Keratinocyte (primary cell): ENCODE data around the gene CARD8. TPM values are rescaled to one million over a fixed set of nuclear protein-coding genes. Genes with fewer than 3 reads are reported as not detected.

Experiments
- DNase-seq: peaks from one replicate; pipeline ENCODE4 v3.0.0-alpha.2; 2011; ENCODE audit warnings: low read depth, missing footprints, low spot score
- FAIRE-seq: peaks from 2 replicates; lab custom pipeline; 2011; peaks lifted over from hg19 to GRCh38; lab: Jason Lieb, UNC
- H2AFZ ChIP-seq: 2 replicates; pipeline ENCODE4 v1.6.0; 2012; ENCODE audit warnings: low read length, control low read depth, inconsistent platforms; ENCODE audit not compliant: control insufficient read depth
- H3K27ac ChIP-seq: 2 replicates; pipeline ENCODE4 v1.5.1; 2011; ENCODE audit warnings: low read length; ENCODE audit not compliant: control insufficient read depth, insufficient read depth
- H3K27me3 ChIP-seq: 3 replicates; pipeline ENCODE4 v1.6.0; 2011; ENCODE audit warnings: low read length; ENCODE audit not compliant: control insufficient read depth, insufficient read depth; ENCODE audit errors: extremely low read depth
- H3K36me3 ChIP-seq, 2 experiments: 2 replicates in 1 of 2; 3 replicates in 1 of 2; pipeline ENCODE4 v1.5.1; 2011; ENCODE audit warnings: low read length in 2 of 2, mild to moderate bottlenecking in 1 of 2; ENCODE audit not compliant: control insufficient read depth in 2 of 2, insufficient read depth in 2 of 2; ENCODE audit errors: extremely low read depth in 1 of 2
- H3K4me1 ChIP-seq: 3 replicates; pipeline ENCODE4 v1.5.1; 2011; ENCODE audit warnings: low read length; ENCODE audit not compliant: control insufficient read depth, insufficient read depth; ENCODE audit errors: extremely low read depth
- H3K4me2 ChIP-seq: 3 replicates; pipeline ENCODE4 v1.6.0; 2011; ENCODE audit warnings: low read depth, low read length; ENCODE audit not compliant: control insufficient read depth, insufficient read depth; ENCODE audit errors: extremely low read depth
- H3K4me3 ChIP-seq, 3 experiments: fragments of 200-600 bp in 1 of 3; sonication (generic) in 1 of 3; 2 replicates in 2 of 3; 3 replicates in 1 of 3; pipeline ENCODE4 v1.5.1; 2011 to 2016; ENCODE audit warnings: low read length in 3 of 3, mild to moderate bottlenecking in 3 of 3, control low read depth in 2 of 3, inconsistent platforms in 1 of 3, low read depth in 1 of 3, mixed read lengths in 1 of 3, mixed run types in 1 of 3, moderate library complexity in 1 of 3; ENCODE audit not compliant: control insufficient read depth in 2 of 3, insufficient read depth in 2 of 3; ENCODE audit errors: extremely low read depth in 1 of 3
- H3K79me2 ChIP-seq: 2 replicates; pipeline ENCODE4 v1.6.0; 2012; ENCODE audit warnings: low read length; ENCODE audit not compliant: control insufficient read depth, insufficient read depth
- H3K9ac ChIP-seq: 3 replicates; pipeline ENCODE4 v1.6.0; 2011; ENCODE audit warnings: low read length; ENCODE audit not compliant: control insufficient read depth, insufficient read depth; ENCODE audit errors: extremely low read depth
- H3K9me1 ChIP-seq: 3 replicates; pipeline ENCODE4 v1.6.0; 2011; ENCODE audit warnings: low read length; ENCODE audit not compliant: control insufficient read depth, insufficient read depth; ENCODE audit errors: extremely low read depth
- H3K9me3 ChIP-seq: 2 replicates; pipeline ENCODE4 v1.5.1; 2012; ENCODE audit warnings: low read depth, low read length; ENCODE audit not compliant: control insufficient read depth
- H4K20me1 ChIP-seq: 3 replicates; pipeline ENCODE4 v1.6.0; 2011; ENCODE audit warnings: low read length; ENCODE audit not compliant: control insufficient read depth, insufficient read depth; ENCODE audit errors: extremely low read depth
- EZH2 ChIP-seq: IDR thresholded peaks from one replicate; pipeline ENCODE4 v1.6.1; 2012; ENCODE audit warnings: inconsistent platforms, mild to moderate bottlenecking, low read length, moderate library complexity
- dilution Hi-C: fragments of 300-500 bp; cut with MboI; formaldehyde crosslinking; loops from one replicate; pipeline ENCODE4 v1.7.0; 2020; ENCODE audit warnings: low sequenced_read_pairs; ENCODE audit not compliant: extremely low pct_ligation_motif_present
- polyA plus RNA-seq, 5 experiments: library from polyadenylated mRNA; depleted of rRNA in 3 of 5; stranded (reverse) in 3 of 5; stranded (forward) in 1 of 5; unstranded in 1 of 5; fragments of >200 nt; gene quantifications; 1 replicate in 1 of 5; 2 replicates in 3 of 5; 3 replicates in 1 of 5; pipeline versions ENCODE4 v1.2.1 to v1.2.3, GENCODE V29; 2011 to 2012; ENCODE audit warnings: missing spikeins in 2 of 5, low read depth in 1 of 5, low replicate concordance in 1 of 5
- TF ChIP-seq, protein P1 (sequence below), 3 experiments: IDR thresholded peaks in 1 of 3; conservative IDR thresholded peaks in 1 of 3; optimal IDR thresholded peaks in 1 of 3; 2 replicates in 2 of 3; 3 replicates in 1 of 3; pipeline versions ENCODE3 to v1.5.1; 2011; ENCODE audit warnings: low read length in 3 of 3, mild to moderate bottlenecking in 3 of 3, moderate library complexity in 2 of 3, control low read depth in 1 of 3, inconsistent platforms in 1 of 3; ENCODE audit not compliant: insufficient read depth in 2 of 3; ENCODE audit errors: extremely low read depth in 1 of 3

The CARD8 gene
- polyA plus RNA-seq, 1 donor (not counting 4 experiments of a cell fraction or from before 2014, with no cell fraction given) = 5.2 TPM

DNA sequence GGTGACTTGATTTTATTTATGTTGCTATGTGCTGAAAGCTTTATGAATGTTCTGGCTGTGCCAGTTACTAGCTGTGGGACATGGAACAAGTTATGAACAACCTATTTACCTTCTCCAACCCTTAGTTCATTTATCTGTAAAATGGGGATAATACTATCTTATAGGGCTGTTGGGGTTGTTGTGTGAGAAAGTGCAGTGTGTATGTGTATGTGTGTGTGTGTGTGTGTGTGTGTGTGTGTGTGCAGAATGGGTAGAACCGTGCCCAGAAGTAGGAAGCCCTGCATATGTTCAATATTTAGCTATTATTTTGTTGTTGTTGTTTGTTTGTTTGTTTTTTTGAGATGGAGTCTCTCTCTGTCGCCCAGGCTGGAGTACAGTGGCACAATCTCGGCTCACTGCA is 64.8 kb downstream of the CARD8 start:
- Histone ChIP-seq H3K9ac (no peak overlapping the region), H3K4me2 (peak overlapping the region; percentile 4), H3K4me1 (no peaks in the 10 kb centered on the region), H3K79me2 (no peaks in the 10 kb centered on the region), H3K9me1 (no peaks in the 10 kb centered on the region), H2AFZ (no peak overlapping the region), H3K4me3 (no peak overlapping the region), H3K36me3 (peaks cover 0 to 1% of the 10 kb centered on the region in 2 experiments), H3K27me3 (no peaks in the 10 kb centered on the region), H4K20me1 (no peaks in the 10 kb centered on the region), H3K9me3 (no peaks in the 10 kb centered on the region), H3K27ac (peak overlapping the region; percentile 0)
- dilution Hi-C loops = no loop called here
- DNase-seq = no peak
- no peak for TF ChIP-seq EZH2
- TF ChIP-seq, protein P1, sequence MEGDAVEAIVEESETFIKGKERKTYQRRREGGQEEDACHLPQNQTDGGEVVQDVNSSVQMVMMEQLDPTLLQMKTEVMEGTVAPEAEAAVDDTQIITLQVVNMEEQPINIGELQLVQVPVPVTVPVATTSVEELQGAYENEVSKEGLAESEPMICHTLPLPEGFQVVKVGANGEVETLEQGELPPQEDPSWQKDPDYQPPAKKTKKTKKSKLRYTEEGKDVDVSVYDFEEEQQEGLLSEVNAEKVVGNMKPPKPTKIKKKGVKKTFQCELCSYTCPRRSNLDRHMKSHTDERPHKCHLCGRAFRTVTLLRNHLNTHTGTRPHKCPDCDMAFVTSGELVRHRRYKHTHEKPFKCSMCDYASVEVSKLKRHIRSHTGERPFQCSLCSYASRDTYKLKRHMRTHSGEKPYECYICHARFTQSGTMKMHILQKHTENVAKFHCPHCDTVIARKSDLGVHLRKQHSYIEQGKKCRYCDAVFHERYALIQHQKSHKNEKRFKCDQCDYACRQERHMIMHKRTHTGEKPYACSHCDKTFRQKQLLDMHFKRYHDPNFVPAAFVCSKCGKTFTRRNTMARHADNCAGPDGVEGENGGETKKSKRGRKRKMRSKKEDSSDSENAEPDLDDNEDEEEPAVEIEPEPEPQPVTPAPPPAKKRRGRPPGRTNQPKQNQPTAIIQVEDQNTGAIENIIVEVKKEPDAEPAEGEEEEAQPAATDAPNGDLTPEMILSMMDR (optimal IDR thresholded peaks at IDR 0.05 in 1 of 3, IDR thresholded peaks at IDR 0.05 in 1 of 3, conservative IDR thresholded peaks at IDR 0.05 in 1 of 3; ENCODE audit: extremely low read depth in 1 of 3, insufficient read depth in 2 of 3, low read length in 3 of 3) = no peak
- FAIRE-seq = no peak

DNA sequence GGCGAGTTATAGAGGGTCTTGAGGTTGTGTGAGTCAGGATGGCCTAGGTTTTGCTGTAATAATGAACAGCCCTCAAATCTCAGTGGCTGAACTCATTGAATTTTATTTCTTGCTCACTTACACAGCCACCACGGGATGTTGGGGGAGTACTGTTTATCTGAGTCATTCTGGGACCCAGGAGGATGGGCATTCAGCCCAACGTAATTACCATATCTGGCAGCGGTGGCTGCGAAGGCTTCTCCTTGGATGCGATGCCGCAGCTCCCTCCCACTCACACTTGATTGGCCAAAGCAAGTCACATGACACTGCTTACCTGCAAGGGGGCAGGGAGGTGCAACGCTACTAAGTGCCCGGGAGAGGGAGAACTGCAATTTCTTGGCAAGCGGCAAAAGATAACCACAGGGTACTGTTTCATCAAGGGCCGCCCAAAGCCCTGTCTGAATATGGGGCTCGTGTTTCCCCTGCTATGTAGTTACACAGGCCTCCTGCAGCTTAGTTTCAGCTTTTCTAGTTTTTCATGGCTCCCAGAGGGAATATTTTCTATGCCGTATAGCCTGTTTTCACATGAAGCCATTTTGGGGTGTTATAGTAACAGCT is 65.3 kb downstream of the CARD8 start:
- peak overlapping the region; percentile 0 for H3K27ac ChIP-seq
- no peaks in the 10 kb centered on the region for H4K20me1 ChIP-seq
- no peaks in the 10 kb centered on the region for H3K79me2 ChIP-seq
- peak overlapping the region; percentile 4 for H3K4me2 ChIP-seq
- dilution Hi-C loops = no loop called here
- H3K9ac ChIP-seq = no peak overlapping the region
- no peaks in the 10 kb centered on the region for H3K9me3 ChIP-seq
- no peak overlapping the region for H3K4me3 ChIP-seq
- H3K9me1 ChIP-seq = no peaks in the 10 kb centered on the region
- DNase-seq (peak; percentile 85), FAIRE-seq (peak; percentile 79)
- H3K27me3 ChIP-seq = no peaks in the 10 kb centered on the region
- TF ChIP-seq EZH2 = no peak
- TF ChIP-seq, protein P1 (optimal IDR thresholded peaks at IDR 0.05 in 1 of 3, IDR thresholded peaks at IDR 0.05 in 1 of 3, conservative IDR thresholded peaks at IDR 0.05 in 1 of 3; ENCODE audit: extremely low read depth in 1 of 3, insufficient read depth in 2 of 3, low read length in 3 of 3) = peak; percentile 56 to 73 (median 66)
- H2AFZ ChIP-seq = no peak overlapping the region
- H3K36me3 ChIP-seq = peaks cover 0 to 1% of the 10 kb centered on the region in 2 experiments
- no peaks in the 10 kb centered on the region for H3K4me1 ChIP-seq
